Uterus (tissue), 2 donors: ENCODE measurements around the gene ERGIC1.

ENCODE experiments used
- CTCF ChIP-seq, 4 experiments: fragments of 200-600 bp in 2 of 4; fragments of 450-650 bp in 2 of 4; sonication (generic) in 2 of 4; IDR thresholded peaks; one replicate each; pipeline ENCODE4 v1.5.1; 2016 to 2019; ENCODE audit warnings: antibody characterized with exemption in 4 of 4, mild to moderate bottlenecking in 2 of 4, moderate library complexity in 1 of 4
- POLR2A ChIP-seq, 2 donors: fragments of 450-650 bp; IDR thresholded peaks; one replicate each; pipeline ENCODE4 v1.6.1; 2016; ENCODE audit warnings: antibody characterized with exemption in 2 of 2, mild to moderate bottlenecking in 1 of 2, moderate library complexity in 1 of 2

DNA sequence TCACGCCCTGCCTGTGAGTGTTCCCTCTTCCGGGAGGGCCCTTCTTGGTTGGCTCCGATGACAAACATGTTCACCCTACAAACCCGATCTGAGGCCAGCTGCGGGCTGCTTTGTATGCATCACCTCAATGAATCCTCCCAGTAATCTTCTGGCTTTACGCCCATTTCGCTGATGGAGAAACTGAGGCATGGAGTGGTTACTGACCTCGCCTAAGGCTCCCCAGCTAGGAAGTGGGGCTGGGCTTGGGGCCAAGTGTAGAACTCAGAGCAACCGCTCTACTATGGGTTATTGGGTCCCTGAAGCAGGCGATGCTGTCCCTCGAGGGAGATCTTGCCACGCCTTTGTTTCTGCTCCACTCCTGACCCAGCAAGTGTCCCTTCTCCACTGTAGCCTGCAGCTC, 86.9 kb downstream of the ERGIC1 start:
- no peak for TF ChIP-seq POLR2A (IDR thresholded peaks at IDR 0.05)
- TF ChIP-seq CTCF (IDR thresholded peaks at IDR 0.05) = no peak
